ENCODE measurements around the gene PKN3.
A peak's percentile ranks its signal among the peaks of the same experiment; 100 is the strongest.
"Not testable (repeated sequence)": the region's sequence is repeated elsewhere in the genome, so short reads cannot be mapped to it uniquely, and the experiment has no call there.

The PKN3 gene

DNA sequence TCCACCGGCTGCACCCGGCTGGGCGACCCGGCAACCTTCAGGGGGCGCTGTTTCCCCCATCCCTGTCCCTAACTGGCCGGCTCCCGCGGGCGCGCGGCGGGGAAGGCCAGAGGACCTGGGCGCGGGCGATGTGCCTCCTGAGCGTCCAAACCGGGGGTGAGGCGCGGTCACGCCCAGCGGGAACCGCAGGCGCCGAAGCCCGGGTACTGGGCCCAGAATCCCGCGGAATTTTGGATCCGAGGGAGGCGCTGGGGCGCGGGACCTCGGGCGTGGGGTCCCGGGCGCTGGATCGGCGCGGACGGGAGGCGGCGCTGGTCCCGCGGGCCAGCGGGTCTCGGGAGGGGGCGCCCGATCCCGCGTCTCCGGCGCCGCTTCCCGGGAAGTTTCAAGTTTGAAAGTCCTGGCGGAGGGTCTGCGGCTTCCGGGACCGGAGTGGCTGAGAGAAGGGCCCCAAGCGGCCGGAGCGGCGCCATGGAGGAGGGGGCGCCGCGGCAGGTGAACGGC is at the start of gene PKN3:
PKN3 (plus strand) TSS at position 59 of the 504 bp plus-strand sequence; CDS start at position 472, 413 bp downstream.
- peak; percentile 76 for DNase-seq (ENCODE audit: low read depth)

DNA sequence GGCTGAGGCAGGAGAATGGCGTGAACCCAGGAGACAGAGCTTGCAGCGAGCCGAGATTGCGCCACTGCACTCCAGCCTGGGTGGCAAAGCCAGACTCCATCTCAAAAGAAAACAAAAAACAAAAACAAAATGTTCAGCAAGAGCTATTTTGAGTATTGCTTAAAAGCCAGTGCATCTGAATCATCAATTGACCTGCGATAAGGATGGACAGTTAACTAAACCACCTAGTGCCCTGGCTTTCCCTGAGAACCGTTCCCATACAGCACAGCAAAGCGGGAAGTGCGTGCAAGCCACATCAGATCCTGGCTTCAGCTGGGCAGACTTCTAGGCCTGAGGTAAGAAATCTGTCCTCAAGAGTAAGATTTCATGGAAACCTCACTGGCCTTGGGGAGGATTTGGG is 48.4 kb upstream of the PKN3 start:
- no peak for DNase-seq (ENCODE audit: low read depth)

DNA sequence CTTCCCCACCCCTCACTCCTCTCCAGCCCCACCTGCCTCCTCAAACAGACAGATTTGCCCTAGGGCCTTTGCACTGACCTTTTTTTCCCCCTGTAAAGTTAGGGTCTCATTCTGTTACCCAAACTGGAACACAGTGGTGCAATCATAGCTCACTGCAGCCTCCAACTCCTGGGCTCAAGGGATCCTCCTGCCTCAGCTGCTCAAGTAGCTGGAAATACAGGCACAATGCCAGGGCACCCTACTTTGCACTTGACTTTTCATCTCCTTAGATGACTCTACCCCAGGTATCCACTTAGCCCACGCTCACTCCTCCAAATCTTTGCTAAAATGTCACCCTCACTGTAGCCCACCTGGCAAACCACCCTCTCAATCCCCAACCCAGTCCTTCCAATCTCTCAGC is 47.8 kb upstream of the PKN3 start:
- DNase-seq (ENCODE audit: low read depth), result no peak

DNA sequence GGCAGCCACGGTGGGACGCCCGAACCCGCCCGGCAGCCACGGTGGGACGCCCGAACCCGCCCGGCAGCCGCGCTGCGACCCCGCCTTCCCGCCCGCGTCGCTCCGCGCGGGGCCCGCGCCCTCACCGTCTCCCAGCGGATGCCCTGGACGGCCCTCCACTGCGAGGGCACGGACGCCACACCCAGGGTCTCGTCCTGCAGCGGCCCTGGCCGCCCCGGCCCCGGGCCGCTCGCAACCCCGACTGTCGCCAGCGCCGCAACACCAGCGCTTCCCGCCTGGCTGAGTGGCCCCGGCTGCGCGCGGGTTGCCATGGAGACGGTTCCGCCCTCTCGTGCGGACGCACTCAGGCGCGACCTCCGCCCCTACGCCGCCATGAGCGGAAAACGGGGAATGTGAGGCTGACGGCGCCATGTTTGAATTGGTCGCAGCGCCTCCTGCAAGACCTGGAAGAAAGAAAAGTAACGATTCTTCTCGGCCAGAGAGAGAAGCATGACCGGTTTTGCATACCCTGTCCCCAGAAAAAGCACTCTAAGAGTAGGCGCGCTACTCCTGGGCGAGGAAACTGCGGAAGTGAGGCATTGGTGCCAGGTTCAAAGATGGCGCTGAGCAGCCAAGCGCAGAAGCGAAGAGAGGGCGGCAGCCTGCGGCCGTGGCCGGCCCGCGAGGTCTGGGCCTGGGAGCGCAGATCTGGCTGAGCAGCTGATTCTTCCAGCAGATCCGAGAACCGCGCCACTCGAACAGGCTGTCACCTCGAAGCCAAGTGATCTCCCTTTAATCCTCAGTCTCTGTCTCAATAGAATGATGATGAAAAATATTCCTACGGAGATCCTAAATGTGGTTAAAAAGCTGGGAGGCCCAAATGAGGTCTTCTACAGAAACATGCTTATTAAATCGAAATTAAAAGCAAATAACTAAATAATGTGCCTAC is 45.6 kb upstream of the PKN3 start, which contains the start of gene DYNC2I2:
DYNC2I2 (minus strand) TSS at position 432 of the 928 bp plus-strand sequence; CDS start at position 311, 121 bp downstream.
- DNase-seq (ENCODE audit: low read depth), result peak; percentile 91

DNA sequence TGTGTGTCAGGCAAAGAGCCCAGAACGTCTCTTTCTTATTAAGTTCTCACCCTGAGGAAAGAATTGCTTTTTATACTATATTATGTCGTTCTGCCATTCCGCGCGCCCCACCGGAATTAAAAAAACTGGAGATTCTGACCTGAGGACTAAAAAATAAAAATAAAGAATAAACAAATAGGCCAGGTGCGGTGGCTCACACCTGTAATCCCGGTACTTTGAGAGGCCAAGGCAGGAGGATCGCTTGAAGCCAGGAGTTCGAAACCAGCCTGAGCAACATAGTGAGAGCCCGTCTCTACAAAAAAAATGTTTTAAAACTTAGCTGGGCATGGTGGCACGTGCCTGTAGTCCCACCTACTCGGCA is 45.0 kb upstream of the PKN3 start:
- no peak for DNase-seq (ENCODE audit: low read depth)

DNA sequence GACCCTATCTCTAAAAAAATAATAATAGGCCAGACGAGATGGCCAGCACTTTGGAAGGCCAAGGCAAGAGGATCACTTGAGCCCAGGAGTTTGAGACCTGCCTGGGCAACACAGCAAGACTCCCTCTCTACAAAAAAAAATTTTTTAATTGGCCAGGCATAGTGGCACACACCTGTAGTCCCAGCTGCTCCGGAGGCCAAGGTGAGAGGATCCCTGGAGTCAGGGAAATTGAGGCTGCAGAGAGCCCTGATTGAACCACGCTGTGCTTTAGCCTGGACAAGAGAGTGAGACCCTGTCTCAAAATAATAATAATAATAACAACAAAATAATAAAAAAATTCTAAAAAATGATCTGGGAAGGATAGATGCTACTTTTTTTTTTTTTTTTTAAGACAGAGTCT is 44.5 kb upstream of the PKN3 start:
- DNase-seq (ENCODE audit: low read depth), result no peak

DNA sequence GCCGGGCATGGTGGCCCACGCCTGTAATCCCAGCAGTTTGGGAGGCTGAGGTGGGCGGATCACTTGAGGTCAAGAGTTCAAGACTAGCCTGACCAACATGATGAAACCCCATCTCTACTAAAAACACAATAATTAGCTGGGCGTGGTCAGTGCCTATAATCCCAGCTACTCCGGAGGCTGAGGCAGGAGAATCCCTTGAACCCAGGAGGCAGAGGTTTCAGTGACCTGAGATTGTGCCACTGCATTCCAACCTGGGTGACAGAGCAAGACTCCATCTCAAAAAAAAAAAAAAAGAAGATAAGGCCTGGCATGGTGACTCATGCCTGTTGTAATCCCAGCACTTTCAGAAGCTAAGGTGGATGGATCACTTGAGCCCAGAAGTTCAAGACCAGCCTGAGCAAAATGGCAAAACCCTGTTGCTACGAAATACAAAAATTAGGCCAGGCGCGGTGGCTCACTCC is 35.8 kb upstream of the PKN3 start:
- DNase-seq (ENCODE audit: low read depth), result not testable (repeated sequence)

DNA sequence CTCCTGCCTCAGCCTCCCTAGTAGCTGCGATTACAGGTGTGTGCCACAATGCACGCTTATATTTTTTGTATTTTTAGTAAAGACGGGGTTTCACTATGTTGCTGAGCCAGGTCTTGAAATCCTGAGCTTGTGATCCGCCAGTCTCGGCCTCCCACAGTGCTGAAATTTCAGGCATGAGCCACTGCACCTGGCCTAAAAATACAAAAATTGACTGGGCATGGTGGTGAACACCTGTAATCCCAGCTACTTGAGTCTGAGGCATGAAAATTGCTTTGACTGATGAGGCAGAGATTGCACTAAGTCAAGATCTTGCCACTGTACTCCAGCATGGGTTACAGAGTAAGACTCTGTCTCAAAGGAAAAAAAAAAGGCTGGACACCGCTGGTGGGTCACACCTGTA is 32.5 kb upstream of the PKN3 start:
- DNase-seq (ENCODE audit: low read depth), result no peak

DNA sequence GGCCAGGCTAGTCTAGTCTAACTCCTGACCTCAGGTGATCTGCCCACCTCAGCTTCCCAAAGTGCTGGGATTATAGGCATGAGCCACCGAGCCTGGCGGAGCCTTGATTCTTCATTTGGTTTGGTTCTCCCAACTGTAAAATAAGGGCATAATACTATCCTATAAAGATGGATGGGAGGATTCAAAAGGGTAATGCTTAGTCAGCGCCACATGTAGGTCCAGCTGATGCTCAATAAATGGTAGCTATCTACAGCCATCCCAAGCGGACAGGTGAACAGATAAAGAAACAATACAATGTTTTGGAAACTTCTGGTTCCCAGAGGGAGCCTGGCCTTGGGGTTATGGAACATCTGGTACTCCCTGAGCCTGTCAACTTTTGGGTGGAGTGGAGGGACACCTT is 26.9 kb upstream of the PKN3 start:
- no peak for DNase-seq (ENCODE audit: low read depth)

DNA sequence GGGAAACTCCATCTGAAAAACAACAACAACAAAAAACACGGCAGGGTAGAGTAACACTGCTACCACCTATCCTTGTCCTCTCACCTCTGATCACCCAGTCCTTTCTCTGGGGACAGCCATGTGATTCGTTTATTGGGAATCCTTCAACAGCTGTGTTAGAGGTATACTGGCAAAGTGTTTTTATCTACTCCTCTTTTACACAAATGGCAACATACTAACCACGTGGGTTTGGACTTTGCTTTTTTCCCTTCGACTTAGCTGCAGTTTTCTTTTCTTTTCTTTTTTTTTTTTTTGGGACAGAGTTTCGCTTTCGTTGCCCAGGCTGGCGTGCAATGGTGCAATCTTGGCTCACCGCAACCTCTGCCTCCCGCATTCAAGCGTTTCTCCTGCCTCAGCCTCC is 24.5 kb upstream of the PKN3 start:
- DNase-seq (ENCODE audit: low read depth), result no peak

DNA sequence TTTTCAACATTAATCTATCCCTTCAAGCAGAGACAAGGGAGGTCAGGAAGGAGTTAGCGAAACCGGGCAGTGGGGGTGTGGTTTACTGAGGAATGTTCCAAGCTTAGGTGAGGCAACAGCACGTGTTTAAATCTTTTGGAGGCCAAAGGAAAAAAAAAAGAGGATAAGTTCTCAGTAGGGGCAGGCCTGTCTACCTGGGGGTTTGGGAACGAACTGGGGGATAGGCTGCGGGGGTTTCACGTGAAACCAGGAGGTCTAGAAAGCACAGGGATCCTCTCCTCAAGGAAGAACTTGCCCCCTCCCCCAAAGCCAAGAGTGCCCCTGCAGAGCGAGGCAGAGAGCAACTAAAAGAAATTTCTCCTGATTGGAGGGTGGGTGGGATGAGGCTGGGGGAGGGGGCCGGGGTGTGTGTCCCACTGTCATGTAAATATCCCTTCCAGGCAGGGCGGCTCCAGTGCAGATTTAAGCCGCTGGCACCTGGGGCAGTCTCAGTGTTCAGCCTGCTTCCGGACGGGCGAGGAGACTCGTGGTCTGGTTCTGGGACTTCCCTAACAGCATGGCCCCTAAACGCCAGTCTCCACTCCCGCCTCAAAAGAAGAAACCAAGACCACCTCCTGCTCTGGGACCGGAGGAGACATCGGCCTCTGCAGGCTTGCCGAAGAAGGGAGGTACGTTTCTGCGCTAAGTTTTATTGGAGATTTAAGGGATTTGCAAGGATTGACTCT is 18.8 kb upstream of the PKN3 start:
- DNase-seq (ENCODE audit: low read depth), result no peak

DNA sequence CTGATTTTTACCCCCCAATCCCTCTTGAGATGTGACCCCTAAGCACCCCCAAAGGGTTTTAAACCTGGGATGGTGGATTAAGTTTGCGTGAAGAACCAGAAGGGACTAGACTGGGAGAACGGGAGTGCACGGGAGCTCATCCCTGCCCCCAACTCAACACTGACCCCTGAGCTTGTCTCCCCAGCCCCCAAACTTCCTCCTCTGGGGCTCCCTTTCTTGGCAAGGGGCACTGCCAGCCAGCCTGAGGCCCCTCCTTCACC is 18.3 kb upstream of the PKN3 start:
- DNase-seq (ENCODE audit: low read depth), result no peak

DNA sequence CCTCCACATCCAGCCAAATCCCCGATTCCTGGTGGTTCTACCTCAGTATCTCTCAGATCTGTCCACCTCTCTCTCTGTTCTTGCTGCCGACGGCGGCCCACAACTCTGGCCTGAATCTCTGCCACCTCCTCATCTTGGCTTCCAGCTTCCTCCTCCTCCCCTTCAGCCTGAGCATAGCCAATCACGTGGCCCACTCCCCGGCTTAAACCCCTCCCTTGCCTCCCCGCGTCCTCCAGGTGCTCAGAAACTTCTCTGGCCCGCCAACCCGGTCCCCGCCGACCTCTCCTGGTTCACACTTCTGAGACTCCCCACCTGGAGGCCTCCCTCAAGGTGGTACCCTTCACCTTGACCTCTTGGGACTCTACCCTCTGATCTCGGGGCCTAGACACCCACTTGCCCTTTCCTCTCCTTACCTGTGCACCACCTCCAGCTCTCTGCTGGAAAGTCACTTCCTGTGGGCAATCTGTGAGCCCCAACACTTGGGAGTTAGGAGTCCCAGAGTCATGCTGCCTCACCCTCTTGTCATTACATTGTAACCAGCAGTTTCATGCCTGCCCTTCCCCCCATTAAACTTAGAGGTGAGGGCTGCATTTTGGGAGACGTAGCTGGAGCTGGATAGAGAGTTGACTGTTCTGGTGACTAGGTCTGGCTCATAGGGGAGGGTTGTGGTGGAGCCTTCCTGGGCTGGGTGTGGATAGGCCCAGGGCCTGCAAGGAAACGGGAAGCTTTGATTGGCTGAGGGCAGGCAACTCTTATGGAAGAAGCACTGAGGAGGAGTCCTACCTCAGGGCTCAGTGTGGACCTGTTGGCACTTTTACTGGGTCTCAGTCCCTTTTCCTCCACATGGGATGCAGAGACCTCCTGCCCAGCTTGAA is 17.7 kb upstream of the PKN3 start:
- DNase-seq (ENCODE audit: low read depth), result peak; percentile 44

DNA sequence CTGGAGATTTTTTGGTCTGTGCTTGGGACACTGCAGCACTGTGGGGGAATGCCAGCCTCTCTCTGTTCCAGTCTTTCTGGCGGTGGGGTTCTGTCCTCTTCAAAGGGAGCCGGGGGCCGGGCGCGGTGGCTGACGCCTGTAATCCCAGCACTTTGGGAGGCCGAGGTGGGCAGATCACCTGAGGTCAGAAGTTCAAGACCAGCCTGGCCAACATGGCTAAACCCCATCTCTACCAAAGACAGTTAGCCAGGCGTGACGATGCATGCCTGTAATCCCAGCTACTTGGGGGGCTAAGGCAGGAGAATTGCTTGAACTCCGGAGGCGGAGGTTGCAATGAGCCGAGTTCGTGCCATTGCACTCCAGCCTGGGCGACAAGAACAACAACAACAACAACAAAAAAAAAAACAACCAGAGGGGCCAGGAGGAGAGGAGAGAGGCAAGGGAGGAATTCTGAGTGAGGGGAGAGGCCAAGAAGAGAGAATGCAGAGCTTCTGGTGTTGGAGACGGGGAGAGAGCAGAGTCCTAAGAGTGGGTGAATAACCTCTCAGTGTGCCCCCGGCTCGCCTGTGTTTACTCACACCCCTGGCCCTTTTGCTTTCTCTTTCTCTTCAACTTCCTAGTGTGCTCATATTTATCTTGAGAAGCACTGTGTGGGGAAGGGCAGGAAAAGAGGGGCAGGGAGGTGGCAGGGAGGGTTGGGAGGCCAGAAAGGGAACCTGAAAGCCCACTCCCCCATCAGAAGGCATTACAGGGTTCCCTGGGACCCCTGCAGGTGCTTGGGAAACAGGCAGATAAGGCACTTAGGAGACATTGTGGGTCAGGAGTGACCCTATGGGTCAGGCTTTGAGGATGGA is 16.4 kb upstream of the PKN3 start:
- DNase-seq (ENCODE audit: low read depth), result no peak

DNA sequence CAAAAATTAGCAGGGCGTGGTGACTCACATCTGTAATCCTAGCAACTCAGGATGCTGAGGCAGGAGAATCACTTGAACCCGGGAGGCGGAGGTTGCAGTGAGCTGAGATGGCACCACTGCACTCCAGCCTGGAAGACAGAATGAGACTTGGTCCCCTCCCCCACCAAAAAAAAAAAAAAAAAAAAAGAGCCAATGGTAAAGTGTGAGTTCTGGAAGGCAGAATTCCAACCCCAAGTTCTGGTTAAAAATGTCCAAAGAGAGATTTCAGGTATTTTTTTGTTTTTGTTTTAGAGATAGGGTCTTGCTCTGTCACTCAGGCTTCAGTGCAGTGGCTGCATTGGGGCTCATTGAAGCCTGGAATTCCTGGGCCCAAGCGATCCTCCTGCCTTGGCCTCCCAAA is 14.8 kb upstream of the PKN3 start:
- DNase-seq (ENCODE audit: low read depth), result no peak

DNA sequence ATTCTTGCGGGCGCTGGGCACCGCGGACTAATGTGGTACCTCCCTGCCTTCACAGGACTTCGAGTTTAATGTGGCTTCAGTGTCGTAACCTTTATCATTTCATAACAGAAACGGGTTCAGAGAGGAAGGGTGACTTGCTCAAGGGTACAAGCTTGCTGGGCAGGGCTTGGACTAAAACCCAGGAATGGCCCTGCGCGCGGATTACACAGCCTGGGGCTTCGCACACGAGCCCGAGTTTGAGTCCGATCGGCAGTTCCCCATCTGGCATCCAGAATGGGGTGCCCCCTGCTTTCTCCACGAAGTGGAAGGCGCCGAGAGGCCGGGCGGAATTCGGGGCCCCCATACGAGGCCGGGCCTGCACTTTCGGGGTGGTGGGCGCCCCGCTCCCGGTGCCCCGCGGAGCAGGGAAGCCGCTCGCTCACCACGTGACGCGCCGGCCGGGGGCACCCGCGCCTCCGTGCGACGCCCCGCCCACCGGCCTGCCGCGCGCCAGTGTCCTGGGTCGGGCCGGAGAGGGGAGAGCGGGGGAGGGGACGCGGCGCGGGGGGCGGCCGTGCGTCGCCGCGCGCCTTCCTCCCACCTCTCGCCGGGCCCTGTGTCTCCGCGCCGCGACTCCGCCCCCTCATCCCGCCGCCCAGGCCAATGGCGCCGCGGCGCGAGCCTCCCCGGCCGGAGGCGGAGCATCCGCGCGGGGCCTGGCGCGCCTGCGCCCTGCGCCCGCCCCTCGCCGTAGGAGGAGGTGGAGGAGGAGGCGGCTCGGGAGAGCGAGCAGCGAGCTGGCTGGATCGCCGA is 13.6 kb upstream of the PKN3 start, which contains the start of gene SET:
SET (plus strand) TSS at position 722 of the 792 bp plus-strand sequence. CDS start 361 bp downstream, outside the sequence.
- DNase-seq (ENCODE audit: low read depth), result peak; percentile 75

DNA sequence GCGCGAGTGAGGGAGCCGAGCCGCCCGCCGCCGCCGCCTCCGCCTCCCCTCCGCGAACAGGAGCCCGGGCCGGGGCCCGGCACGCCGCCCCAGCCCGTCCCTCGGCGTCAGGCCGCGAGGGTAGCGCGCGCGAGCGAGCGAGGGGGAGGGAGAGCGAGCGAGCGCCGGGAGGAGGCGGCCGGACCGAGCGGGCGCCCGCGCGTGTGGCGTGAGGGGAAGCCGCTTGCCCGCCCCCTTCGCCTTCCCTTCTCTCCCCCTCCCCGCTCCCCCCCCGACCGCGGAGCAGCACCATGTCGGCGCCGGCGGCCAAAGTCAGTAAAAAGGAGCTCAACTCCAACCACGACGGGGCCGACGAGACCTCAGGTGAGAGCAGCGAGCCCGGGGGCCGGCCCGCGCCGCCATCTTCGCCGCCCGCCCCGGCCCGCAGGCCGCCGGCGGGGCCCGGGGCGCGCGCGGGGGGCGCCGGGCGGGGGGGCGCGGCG is 13.0 kb upstream of the PKN3 start:
- DNase-seq (ENCODE audit: low read depth), result no peak

DNA sequence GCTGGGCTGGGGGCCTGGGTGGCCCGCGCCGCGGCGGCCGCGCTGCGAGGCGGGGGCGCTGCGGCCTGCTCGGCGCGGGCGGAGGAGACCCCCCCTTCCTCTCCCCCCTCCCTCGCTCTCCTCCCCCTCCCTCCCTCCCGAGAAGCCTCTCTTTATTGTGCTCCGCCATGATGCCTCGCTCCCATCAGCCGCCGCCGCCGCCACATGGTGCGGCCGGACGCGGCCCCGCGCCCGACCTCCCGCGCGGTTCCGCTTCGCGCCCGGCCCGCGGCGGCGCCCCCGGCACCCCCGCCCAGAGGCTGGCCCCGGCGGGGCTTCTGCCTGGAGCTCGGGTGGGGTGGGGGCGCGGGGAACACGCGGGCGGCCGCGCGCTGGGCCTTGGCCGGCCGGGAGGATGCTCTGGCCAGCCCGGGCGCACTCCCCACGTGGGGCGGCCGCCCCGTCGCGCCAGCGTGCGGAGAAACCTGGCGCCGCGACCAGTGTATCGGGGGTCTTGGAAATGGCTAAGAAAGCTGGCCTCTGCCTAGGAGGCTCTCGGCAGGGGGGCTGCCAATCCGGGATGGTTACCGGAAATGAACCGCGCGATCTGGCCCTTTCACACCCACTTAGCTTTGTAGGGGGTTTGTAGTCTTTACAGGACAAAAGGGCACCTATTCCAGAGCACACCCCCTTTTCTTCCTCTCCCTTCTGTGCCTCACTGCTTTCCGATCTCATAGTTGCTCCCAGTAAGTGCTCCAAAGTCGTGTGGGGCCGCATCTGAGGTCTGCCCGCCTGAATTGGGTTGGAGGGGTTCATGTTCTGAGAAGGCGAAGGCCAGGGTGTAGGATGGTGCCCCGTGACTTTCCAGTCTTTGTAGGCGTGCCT is 12.3 kb upstream of the PKN3 start:
- no peak for DNase-seq (ENCODE audit: low read depth)

DNA sequence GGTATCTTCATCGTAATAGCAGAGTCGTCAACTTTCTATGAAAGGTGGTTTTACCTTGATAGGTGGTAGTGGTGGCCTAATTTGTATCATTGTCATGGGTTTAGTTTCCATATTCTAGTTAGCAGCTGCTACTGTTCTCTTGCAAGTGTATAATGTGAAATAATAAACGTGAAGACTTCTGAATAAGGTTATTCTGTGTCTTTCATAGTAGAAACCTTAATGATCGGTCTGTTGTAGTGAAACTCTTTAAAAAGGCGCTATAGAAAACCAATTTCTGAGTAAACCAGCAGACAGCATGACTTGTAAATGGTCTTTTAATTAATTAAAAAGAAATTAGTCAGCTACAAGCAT is 11.6 kb upstream of the PKN3 start:
- DNase-seq (ENCODE audit: low read depth), result no peak
